ENCODE data around the gene PLXNA1.

PLXNA1 gene

GRCh38 chr3:126989316-126990023 lies 6.6 kb downstream of the PLXNA1 start:
- DNase-seq = no peak

DNA sequence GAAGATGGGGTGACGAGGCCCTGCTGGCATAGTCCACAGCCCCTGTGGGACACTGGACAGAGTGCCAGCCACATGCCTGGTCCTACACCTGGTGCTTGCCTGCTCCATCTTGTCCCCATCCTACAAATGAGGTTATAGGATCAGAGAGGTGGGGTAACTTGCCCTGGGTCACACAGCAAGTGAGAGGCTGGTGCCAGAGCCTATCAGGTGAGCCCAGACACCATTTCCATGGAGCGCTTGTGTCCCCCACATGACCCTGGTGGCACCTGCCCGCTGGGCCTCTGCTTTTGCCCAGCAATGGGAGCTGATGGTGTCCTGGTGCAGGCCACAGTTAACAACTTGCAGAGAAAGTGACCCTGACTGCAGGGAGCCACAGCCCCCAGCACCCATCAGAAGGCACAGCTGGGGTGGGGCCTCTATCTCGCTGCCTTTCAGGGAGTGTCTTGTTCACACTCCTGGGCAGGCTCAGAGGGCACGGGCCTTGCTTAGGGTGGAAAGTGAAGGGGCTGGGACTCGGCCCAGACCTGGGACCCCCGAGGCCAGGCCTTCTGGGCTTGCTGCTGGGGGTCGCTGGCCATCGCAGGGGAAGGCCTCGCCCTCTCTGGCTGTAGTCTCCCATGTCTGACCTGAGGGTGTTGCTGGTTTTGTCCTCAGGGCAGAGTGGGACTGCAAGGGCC lies 7.2 kb downstream of the PLXNA1 start:
- DNase-seq = no peak

DNA sequence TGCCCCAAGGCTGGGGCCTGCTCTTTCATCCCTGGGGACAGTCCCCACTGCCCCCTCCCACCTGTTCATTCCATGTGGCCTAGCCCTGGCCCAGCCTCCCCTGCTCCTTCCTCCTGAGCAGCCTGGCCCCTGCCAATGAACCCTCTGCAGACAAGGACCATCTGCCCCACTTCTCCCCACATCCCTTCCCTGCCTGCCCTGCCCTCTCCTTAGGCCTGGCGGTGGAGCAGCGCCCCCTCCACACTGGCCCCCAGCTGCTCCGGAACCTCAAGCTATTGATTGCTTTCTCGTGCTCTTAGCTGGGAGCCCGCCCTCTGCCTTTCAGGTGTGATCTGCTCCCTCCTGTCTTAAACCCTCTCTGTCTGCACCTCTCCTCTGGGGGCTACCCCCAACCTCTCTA lies 8.0 kb downstream of the PLXNA1 start:
- no peak for DNase-seq

DNA sequence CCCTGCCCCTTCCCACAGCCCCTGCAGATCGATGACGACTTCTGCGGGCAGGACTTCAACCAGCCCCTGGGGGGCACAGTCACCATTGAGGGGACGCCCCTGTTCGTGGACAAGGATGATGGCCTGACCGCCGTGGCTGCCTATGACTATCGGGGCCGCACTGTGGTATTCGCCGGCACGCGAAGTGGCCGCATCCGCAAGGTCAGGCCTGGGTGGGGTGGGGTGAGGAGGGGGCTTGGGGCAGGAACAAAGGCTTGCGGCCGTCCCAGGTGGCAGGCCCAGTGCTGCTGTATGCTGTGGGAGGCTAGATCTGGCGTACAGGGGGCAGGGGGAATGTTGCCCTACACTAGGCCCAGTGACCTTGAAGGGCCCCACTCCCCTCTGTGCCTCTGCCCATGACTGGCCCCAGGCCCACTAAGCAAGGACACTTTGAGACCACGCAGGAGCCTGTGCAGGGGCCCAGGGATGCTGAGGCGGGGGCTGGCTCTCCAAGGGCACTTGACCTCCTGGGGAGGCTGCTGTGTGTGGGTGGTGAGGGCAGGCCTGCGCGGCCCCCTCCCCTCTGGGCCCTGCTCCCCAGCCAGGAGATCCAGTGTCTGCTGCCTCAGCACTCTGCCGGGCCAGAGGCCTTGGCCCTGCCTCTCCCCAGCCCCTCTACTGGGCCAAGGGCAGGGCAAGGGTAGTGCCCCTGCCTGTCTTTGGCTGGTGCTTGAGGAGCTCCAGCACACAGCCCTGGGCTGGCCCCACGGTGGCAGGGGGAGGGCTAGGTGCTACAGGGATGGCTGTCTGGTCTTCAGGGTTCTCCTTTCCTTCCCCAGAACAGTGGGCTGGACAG lies 8.7 kb downstream of the PLXNA1 start:
- no peak for DNase-seq

GRCh38 chr3:126992216-126992615 lies 9.3 kb downstream of the PLXNA1 start:
- no peak for DNase-seq

DNA sequence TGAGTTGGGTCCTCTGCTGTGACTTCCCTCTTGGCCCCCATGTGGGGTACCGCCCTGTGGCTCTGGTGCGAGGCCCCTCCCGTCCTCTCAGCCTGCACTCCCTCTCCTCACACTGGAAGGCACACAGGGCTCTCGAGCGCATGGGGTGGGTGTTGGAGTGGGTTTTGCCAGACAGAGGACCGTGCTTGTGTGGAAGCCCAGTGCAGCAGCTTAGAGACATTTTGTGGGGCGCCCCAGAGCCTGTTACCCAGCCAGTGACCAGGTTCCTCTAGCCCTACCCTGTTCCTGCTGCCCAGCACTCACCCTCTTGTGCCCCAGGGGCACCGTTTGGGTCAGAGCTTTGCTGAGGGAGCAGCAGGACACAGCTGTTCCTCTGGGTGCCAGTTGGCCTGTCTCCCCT lies 9.9 kb downstream of the PLXNA1 start:
- no peak for DNase-seq

DNA sequence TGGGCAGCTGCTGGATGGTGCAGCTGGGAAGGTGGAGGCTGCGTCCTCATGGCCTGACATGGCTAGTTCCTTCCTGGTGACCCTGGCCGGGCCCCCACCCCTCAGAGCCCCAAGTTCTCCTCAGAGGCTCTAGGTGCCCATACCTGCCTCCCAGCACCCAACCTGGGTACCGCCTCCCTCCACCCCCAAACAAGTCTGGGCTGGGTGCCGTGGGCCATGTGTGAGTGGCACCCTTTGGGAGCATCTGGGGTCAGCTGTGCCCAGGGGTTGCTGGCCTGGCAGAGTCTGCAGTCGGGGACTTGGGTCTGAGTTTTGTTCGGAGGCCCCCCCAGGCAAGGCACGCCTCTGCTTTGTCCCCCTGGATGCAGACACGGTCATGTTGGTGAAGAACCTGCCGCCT lies 10.5 kb downstream of the PLXNA1 start:
- DNase-seq = no peak

DNA sequence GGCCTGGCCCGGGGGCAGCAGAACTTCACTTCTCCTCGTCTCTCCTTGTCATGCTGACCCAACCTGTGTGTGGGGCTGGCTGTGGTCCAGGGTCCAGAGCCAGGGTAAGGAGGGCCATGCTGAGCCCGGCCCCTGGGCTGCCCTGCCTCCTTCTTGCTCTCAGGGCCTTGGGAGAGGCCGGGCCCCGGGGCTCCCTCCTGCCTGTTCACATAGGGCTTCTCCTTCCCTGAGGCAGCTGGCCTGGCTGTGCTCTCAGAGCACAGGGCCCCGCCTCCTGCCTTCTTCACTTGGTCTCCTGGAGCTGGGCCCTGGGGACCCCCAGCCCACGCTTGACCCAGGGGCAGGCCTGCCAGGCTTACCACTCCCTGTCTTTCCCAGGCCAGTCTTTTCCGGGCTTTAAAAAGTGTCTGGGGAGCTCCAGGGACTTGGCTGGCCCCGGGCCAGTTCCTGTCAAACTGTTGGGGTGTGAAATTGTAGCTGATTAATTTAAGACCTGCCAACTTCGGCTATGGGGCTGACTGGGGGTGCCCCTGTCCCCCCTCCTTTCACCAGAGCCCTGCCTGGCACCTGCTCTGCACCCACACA lies 11.8 kb downstream of the PLXNA1 start:
- no peak for DNase-seq

GRCh38 chr3:126995254-126995780 lies 12.4 kb downstream of the PLXNA1 start:
- no peak for DNase-seq

DNA sequence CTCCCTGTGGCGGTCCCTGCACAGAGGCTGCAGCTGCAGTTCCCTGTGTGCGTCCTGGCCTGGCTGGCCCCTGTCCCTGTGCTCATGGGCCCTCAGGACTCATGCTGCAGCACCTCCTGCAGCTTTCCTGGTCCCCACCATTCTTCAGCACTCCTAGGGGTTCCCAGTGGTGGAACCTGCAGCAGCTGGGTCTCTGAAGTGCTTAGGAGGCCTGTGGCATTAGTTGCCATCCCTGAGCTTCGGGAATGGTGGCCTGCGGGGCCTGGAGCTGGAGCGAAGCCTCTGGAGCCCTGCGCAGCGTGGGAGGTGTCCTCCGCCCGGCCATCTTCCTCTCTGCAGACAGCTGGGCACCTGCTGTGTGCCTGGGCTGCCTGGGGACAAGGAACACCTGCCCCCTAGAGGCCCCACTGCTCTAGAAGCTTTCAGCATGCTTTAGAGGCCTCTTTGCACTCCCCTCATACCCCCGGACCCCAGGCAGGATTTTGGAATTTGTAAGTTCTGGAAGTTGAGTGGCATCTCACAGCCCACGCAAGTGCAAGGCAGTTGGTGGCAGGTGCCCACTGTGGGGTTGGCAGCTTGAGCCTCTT lies 13.1 kb downstream of the PLXNA1 start:
- no peak for DNase-seq

- no peak for DNase-seq
Observed at GRCh38 chr3:126996905-126997304, 14.0 kb downstream of the PLXNA1 start.

GRCh38 chr3:126997455-126998038 lies 14.6 kb downstream of the PLXNA1 start:
- DNase-seq = no peak

- no peak for DNase-seq
Observed at GRCh38 chr3:126998320-126998719, 15.4 kb downstream of the PLXNA1 start.

GRCh38 chr3:126998728-126999127 lies 15.8 kb downstream of the PLXNA1 start:
- DNase-seq = no peak

DNA sequence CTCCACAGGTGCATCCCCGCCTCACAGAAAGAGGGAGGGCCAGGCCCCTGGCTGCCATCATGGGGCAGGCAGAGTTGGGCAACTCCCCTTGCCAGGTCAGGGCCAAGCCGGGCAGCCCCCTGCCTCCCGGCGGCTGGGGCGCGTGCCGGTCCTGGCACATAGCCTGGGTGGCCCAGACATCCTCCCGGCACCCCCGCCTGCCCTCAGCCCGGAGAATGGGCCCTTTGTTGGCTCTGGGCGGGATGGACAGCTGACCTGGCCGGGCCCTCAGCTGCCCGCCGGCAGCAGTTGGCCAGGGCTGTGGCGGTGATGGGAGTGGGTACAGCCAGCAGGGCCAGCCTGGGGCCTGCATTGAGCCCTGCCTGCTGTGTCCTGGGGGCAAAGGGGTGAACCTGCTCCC lies 16.5 kb downstream of the PLXNA1 start:
- DNase-seq = no peak

GRCh38 chr3:127000119-127000518 lies 17.2 kb downstream of the PLXNA1 start:
- DNase-seq = no peak

- DNase-seq = no peak
Observed at GRCh38 chr3:127000761-127001160, 17.8 kb downstream of the PLXNA1 start.

GRCh38 chr3:127001486-127002194 lies 18.7 kb downstream of the PLXNA1 start:
- DNase-seq = no peak

- DNase-seq = no peak
Observed at GRCh38 chr3:127002195-127003174, 19.6 kb downstream of the PLXNA1 start.

DNA sequence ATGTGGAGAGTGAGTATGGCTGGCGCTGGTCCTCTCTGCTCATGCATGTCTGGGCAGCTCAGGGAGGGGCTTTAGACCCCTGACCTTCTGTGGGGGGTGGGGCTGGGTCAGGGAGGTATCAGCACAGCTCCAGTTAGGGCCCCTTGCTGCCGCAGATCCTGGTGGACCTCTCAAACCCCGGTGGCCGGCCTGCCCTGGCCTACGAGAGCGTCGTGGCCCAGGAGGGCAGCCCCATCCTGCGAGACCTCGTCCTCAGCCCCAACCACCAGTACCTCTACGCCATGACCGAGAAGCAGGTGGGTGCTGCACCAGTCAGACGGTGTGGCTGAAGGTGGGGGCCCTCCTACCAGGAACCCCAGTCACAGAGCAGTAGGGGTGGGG lies 20.2 kb downstream of the PLXNA1 start:
- DNase-seq = no peak
